C4-2B (cell line): Measurements from ENCODE around the gene MRPL3.

Experiments
- ZFX ChIP-seq: fragments of 450-650 bp; IDR thresholded peaks from 2 replicates; pipeline ENCODE4 v1.6.1; 2017
- TF ChIP-seq, protein P1 (sequence below): fragments of 450-650 bp; conservative IDR thresholded peaks from 2 replicates; pipeline ENCODE4 v1.5.1; 2017; ENCODE audit warnings: mild to moderate bottlenecking

DNA sequence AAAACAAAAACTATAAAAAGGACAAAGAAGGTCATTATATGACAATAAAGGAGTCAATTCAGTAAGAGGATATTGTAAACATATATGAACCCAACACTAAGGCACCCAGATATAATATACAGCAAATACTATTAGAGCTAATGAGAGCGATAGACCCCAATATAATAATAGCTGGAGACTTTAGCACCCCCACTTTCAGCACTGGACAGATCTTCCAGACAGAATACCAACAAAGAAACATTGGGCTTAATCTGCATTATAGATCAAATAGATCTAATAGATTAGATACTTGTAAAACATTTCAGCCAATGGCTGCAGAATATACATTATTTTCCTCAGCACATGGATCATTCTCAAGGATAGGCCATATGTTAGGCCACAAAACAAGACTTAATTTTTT lies 67.8 kb downstream of the MRPL3 start:
- TF ChIP-seq, protein P1, sequence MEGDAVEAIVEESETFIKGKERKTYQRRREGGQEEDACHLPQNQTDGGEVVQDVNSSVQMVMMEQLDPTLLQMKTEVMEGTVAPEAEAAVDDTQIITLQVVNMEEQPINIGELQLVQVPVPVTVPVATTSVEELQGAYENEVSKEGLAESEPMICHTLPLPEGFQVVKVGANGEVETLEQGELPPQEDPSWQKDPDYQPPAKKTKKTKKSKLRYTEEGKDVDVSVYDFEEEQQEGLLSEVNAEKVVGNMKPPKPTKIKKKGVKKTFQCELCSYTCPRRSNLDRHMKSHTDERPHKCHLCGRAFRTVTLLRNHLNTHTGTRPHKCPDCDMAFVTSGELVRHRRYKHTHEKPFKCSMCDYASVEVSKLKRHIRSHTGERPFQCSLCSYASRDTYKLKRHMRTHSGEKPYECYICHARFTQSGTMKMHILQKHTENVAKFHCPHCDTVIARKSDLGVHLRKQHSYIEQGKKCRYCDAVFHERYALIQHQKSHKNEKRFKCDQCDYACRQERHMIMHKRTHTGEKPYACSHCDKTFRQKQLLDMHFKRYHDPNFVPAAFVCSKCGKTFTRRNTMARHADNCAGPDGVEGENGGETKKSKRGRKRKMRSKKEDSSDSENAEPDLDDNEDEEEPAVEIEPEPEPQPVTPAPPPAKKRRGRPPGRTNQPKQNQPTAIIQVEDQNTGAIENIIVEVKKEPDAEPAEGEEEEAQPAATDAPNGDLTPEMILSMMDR: no peak
- no peak for TF ChIP-seq ZFX
